ENCODE results near the gene DCTD. TPM values are rescaled to one million over a fixed set of nuclear protein-coding genes. Genes with fewer than 3 reads are reported as not detected.

Gene DCTD
- total and polyA plus RNA-seq, 2 experiments from 2014 or later = 39.3 to 40.3 TPM

- TF ChIP-seq POLR2AphosphoS5 (IDR thresholded peaks at IDR 0.05; ENCODE audit: low read depth) = peak; percentile 61
Observed at GRCh38 chr4:182917182-182918043, at the start of gene DCTD (continued).

- Mint-ChIP-seq H3K9me3 (peaks cover 19% of the 10 kb centered on the region), H3K4me1 (no peaks in the 10 kb centered on the region), H3K27me3 (ENCODE audit: insufficient read depth, low read depth, poor library complexity) (no peaks in the 10 kb centered on the region), H3K4me3 (no peak overlapping the region), H3K27ac (no peak overlapping the region), H3K36me3 (ENCODE audit: low read depth) (peaks cover 4% of the 10 kb centered on the region; the same call in 1 of the 3 replicates)
- Histone ChIP-seq H3K27ac (ENCODE audit: low read depth) (no peak overlapping the region), H3K79me2 (replicated peaks; ENCODE audit: insufficient read depth) (no peaks in the 10 kb centered on the region), H3F3A (replicated peaks; ENCODE audit: low read depth) (no peaks in the 10 kb centered on the region), H3K4me1 (ENCODE audit: insufficient read depth) (no peaks in the 10 kb centered on the region), H3K36me3 (ENCODE audit: insufficient read depth) (no peaks in the 10 kb centered on the region), H3K4me3 (no peak overlapping the region), H3K9me2 (ENCODE audit: insufficient read depth) (0 out of 2 replicates have a peak, but pooled peaks cover 7% of the 10 kb centered on the region), H4K20me1 (replicated peaks; ENCODE audit: insufficient read depth) (no peaks in the 10 kb centered on the region), H3K27me3 (ENCODE audit: insufficient read depth) (no peaks in the 10 kb centered on the region), H2AFZ (no peak overlapping the region), H3K4me2 (no peak overlapping the region)
- TF ChIP-seq CTCF (conservative IDR thresholded peaks at IDR 0.05; ENCODE audit: low read depth in 2 of 2) (no peak), STAT1 (IDR thresholded peaks at IDR 0.05; ENCODE audit: unreplicated experiment) (no peak), JUNB (IDR thresholded peaks at IDR 0.05; ENCODE audit: unreplicated experiment) (no peak), ETS1 (IDR thresholded peaks at IDR 0.05) (no peak), EZH2phosphoT487 (IDR thresholded peaks at IDR 0.05; ENCODE audit: unreplicated experiment) (no peak)
- no peak for ATAC-seq
- no peak for DNase-seq (ENCODE audit: low spot score)
Observed at GRCh38 chr4:182960746-182961145, 43.6 kb upstream of the DCTD start.

- Histone ChIP-seq H3K79me2 (replicated peaks; ENCODE audit: insufficient read depth) (no peaks in the 10 kb centered on the region), H3F3A (replicated peaks; ENCODE audit: low read depth) (no peaks in the 10 kb centered on the region), H3K36me3 (ENCODE audit: insufficient read depth) (no peaks in the 10 kb centered on the region), H3K4me3 (no peak overlapping the region), H4K20me1 (replicated peaks; ENCODE audit: insufficient read depth) (no peaks in the 10 kb centered on the region), H3K27ac (ENCODE audit: low read depth) (no peak overlapping the region), H3K4me1 (ENCODE audit: insufficient read depth) (no peaks in the 10 kb centered on the region), H3K4me2 (no peak overlapping the region), H2AFZ (no peak overlapping the region), H3K9me2 (ENCODE audit: insufficient read depth) (peaks cover 7% of the 10 kb centered on the region; the same call in 1 of the 2 replicates), H3K27me3 (ENCODE audit: insufficient read depth) (no peaks in the 10 kb centered on the region)
- H3K4me1 Mint-ChIP-seq = no peaks in the 10 kb centered on the region
- no peak overlapping the region for H3K27ac Mint-ChIP-seq
- H3K27me3 Mint-ChIP-seq (ENCODE audit: insufficient read depth, low read depth, poor library complexity) = no peaks in the 10 kb centered on the region
- peaks cover 4% of the 10 kb centered on the region; the same call in 1 of the 3 replicates for H3K36me3 Mint-ChIP-seq (ENCODE audit: low read depth)
- peaks cover 19% of the 10 kb centered on the region for H3K9me3 Mint-ChIP-seq
- no peak for ATAC-seq
- DNase-seq (ENCODE audit: low spot score) = no peak
- H3K4me3 Mint-ChIP-seq = no peak overlapping the region
- no peak for TF ChIP-seq REST (IDR thresholded peaks at IDR 0.05; ENCODE audit: unreplicated experiment)
- no peak for TF ChIP-seq ZNF114 (CRISPR knock-in tag; IDR thresholded peaks at IDR 0.05)
- no peak for TF ChIP-seq NANOG (IDR thresholded peaks at IDR 0.05; ENCODE audit: borderline replicate concordance)
Observed at GRCh38 chr4:182960228-182960627, 43.0 kb upstream of the DCTD start.
